ENCODE measurements around the gene CRYBG3. TPM values are rescaled to one million over a fixed set of nuclear protein-coding genes. Genes with fewer than 3 reads are reported as not detected.

Gene CRYBG3
- total RNA-seq, 1 donor from 2014 or later = 7.5 TPM

- H3K4me3 ChIP-seq (ENCODE audit: low read depth, low read length) = no peak overlapping the region
- TF ChIP-seq CTCF (conservative IDR thresholded peaks at IDR 0.05; ENCODE audit: low read depth, low read length) = no peak
Observed at GRCh38 chr3:97857401-97857800, 35.6 kb downstream of the CRYBG3 start.

DNA sequence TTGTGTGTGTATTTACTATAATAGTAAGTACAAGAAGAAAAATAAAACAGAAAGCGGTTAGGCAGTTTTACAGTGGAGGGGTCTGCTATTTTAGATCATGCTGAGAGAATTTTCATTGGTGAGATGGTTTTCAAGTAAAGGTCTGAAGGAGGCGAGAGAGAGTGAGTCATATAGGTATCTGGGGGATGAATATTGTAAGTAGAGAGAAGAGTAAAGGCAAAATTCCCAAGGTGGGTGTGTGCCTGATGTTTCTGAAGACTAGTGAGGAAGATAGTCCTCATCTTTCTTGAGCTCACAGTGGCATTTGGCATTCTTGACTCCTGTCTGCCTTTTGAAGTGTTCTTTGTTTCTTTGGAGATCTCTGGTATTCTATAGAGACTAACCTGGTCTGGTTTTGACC lies 38.6 kb downstream of the CRYBG3 start:
- no peak overlapping the region for H3K4me3 ChIP-seq (ENCODE audit: low read depth, low read length)
- no peak for DNase-seq (ENCODE audit: low read depth)
- no peak for TF ChIP-seq CTCF (conservative IDR thresholded peaks at IDR 0.05; ENCODE audit: low read depth, low read length)

More at GRCh38 chr3:97857401-97857800, 35.6 kb downstream of the CRYBG3 start:
- DNase-seq (ENCODE audit: low read depth) = no peak

GRCh38 chr3:97862582-97862981 lies 40.8 kb downstream of the CRYBG3 start:
- peak; percentile 26 for DNase-seq (ENCODE audit: low read depth)
- no peak overlapping the region for H3K4me3 ChIP-seq (ENCODE audit: low read depth, low read length)
- no peak for TF ChIP-seq CTCF (conservative IDR thresholded peaks at IDR 0.05; ENCODE audit: low read depth, low read length)

DNA sequence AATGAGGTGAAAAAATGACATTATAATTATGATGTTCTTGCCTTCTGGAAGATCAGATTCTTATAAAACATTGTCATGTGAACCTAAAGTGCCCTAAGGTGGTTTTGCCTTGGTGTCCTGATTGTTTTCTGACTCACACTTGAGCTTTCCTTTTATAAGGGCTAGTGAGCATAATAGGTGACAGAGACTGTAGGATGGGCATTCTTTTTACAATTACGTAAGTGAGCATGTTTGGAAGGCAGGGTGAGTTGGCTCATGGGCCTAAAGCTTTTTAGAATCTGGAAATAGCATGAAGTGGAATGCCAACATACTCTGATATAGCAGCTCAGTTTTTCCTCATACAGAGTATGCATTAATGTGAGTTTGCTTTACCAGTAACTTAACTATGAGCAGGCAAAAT lies 41.2 kb downstream of the CRYBG3 start:
- no peak for TF ChIP-seq CTCF (conservative IDR thresholded peaks at IDR 0.05; ENCODE audit: low read depth, low read length)
- H3K4me3 ChIP-seq (ENCODE audit: low read depth, low read length) = no peak overlapping the region
- DNase-seq (ENCODE audit: low read depth) = peak; percentile 58

GRCh38 chr3:97863775-97864174 lies 42.0 kb downstream of the CRYBG3 start:
- no peak for TF ChIP-seq CTCF (conservative IDR thresholded peaks at IDR 0.05; ENCODE audit: low read depth, low read length)
- DNase-seq (ENCODE audit: low read depth) = no peak
- H3K4me3 ChIP-seq (ENCODE audit: low read depth, low read length) = no peak overlapping the region

DNA sequence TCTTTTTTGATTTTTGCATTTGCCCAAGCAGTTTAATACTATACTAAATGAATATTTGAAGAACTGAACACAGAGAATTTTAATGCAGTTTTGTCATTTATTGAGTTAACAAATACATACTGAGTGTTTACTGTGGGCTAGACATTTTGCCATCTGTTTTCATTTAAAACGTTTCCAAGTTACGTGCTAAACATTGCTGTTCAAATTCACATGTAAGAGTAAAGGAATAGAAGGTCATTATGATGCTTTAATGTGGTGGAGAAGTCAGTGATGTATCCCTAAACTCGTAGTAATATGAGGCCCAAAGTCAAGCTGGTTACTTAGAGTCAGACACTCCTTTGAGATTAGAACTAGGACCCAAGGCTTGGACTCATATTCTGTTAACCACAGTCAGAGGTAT lies 49.4 kb downstream of the CRYBG3 start:
- TF ChIP-seq CTCF (conservative IDR thresholded peaks at IDR 0.05; ENCODE audit: low read depth, low read length) = no peak
- H3K4me3 ChIP-seq (ENCODE audit: low read depth, low read length) = no peak overlapping the region
- no peak for DNase-seq (ENCODE audit: low read depth)

GRCh38 chr3:97871801-97872524 lies 50.2 kb downstream of the CRYBG3 start:
- TF ChIP-seq CTCF (conservative IDR thresholded peaks at IDR 0.05; ENCODE audit: low read depth, low read length) = no peak
- H3K4me3 ChIP-seq (ENCODE audit: low read depth, low read length) = no peak overlapping the region
- peak; percentile 44 for DNase-seq (ENCODE audit: low read depth)
